Adrenal gland (tissue), 5 donors: ENCODE data around the gene CAMKK1.

Experiments used
- POLR2A ChIP-seq, 2 donors: fragments of 450-650 bp; IDR thresholded peaks; one replicate each; pipeline ENCODE4 v1.6.1; 2017; ENCODE audit warnings: antibody characterized with exemption in 2 of 2, mild to moderate bottlenecking in 2 of 2, moderate library complexity in 1 of 2
- TF ChIP-seq, protein P1 (sequence below), 6 experiments: fragments of 450-650 bp in 4 of 6; fragments of 200-600 bp in 2 of 6; sonication (generic) in 1 of 6; IDR thresholded peaks; 1 replicate in 5 of 6; 2 replicates in 1 of 6; pipeline versions ENCODE4 v1.5.1 to v1.8.0; 2016 to 2021; ENCODE audit warnings: antibody characterized with exemption in 6 of 6, mild to moderate bottlenecking in 2 of 6, moderate library complexity in 1 of 6
- donor health status: DM: no; HTN: no; CAD: no.

DNA sequence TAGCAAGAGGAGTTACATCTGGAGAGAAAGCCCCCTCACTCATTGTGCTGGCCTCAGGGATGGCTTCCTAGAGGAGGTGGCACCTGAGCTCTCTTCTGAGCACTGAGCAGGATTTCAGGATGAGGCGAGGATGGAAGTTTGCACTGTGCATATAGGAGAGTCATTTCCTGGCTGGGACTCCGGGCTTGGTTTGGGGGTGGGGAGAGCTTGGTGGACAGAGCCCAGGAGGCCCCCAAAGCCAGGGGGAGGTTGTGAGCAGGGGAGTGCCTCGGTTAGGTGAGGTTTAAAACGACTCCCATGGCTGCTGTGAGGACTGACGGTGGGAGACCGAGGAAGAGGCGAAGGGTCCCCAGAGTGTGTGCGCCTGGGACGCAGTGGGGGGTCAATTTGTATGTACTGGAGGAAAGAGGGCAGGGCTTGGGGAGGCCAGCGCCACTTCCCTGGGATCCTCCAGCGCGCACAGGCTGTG lies 1.2 kb downstream of the CAMKK1 start:
- TF ChIP-seq, protein P1, sequence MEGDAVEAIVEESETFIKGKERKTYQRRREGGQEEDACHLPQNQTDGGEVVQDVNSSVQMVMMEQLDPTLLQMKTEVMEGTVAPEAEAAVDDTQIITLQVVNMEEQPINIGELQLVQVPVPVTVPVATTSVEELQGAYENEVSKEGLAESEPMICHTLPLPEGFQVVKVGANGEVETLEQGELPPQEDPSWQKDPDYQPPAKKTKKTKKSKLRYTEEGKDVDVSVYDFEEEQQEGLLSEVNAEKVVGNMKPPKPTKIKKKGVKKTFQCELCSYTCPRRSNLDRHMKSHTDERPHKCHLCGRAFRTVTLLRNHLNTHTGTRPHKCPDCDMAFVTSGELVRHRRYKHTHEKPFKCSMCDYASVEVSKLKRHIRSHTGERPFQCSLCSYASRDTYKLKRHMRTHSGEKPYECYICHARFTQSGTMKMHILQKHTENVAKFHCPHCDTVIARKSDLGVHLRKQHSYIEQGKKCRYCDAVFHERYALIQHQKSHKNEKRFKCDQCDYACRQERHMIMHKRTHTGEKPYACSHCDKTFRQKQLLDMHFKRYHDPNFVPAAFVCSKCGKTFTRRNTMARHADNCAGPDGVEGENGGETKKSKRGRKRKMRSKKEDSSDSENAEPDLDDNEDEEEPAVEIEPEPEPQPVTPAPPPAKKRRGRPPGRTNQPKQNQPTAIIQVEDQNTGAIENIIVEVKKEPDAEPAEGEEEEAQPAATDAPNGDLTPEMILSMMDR (IDR thresholded peaks at IDR 0.05), result no peak
- peak in 1 of 2 donors; percentile 28 for TF ChIP-seq POLR2A (IDR thresholded peaks at IDR 0.05)
